H1 (cell line): ENCODE results near the gene NT5M.

Experiments used
- BCL11A ChIP-seq, 2 experiments: IDR thresholded peaks; one replicate each; pipeline ENCODE4 v1.6.1; 2011; ENCODE audit warnings: low read depth in 2 of 2, low read length in 2 of 2, mild to moderate bottlenecking in 2 of 2
- BRCA1 ChIP-seq: IDR thresholded peaks from 2 replicates; pipeline ENCODE4 v1.6.1; 2012; ENCODE audit warnings: low read depth, low read length, improper control_type of control experiment
- CEBPB ChIP-seq: IDR thresholded peaks from 2 replicates; pipeline ENCODE4 v1.6.1; 2012; ENCODE audit warnings: low read depth, low read length
- EP300 ChIP-seq, 2 experiments: IDR thresholded peaks; 1 replicate in 1 of 2; 2 replicates in 1 of 2; pipeline ENCODE4 v1.6.1; 2011 to 2012; ENCODE audit warnings: low read depth in 2 of 2, low read length in 2 of 2, mild to moderate bottlenecking in 2 of 2, borderline replicate concordance in 1 of 2, inconsistent platforms in 1 of 2, moderate library complexity in 1 of 2
- POLR2A ChIP-seq, 2 experiments: IDR thresholded peaks; 1 replicate in 1 of 2; 2 replicates in 1 of 2; pipeline ENCODE4 v1.6.1; 2011; ENCODE audit warnings: low read depth in 2 of 2, low read length in 2 of 2, mild to moderate bottlenecking in 2 of 2; ENCODE audit errors: control extremely low read depth in 1 of 2
- POU5F1 ChIP-seq: IDR thresholded peaks from 2 replicates; pipeline ENCODE4 v1.6.1; 2011; ENCODE audit warnings: low read depth, mild to moderate bottlenecking, low read length, moderate library complexity
- SUZ12 ChIP-seq: fragments of 200-600 bp; sonication (generic); IDR thresholded peaks from 2 replicates; pipeline ENCODE4 v1.6.1; 2012; ENCODE audit warnings: mild to moderate bottlenecking, inconsistent platforms, low read length, moderate library complexity, mixed read lengths
- TAF1 ChIP-seq: IDR thresholded peaks from 2 replicates; pipeline ENCODE4 v1.6.1; 2011; ENCODE audit warnings: mild to moderate bottlenecking, low read depth, low read length
- TF ChIP-seq, protein P1 (sequence below), 3 experiments: IDR thresholded peaks; 1 replicate in 2 of 3; 2 replicates in 1 of 3; pipeline versions ENCODE4 v1.5.1 to v1.6.1; 2011; ENCODE audit warnings: low read length in 3 of 3, mild to moderate bottlenecking in 3 of 3, inconsistent platforms in 2 of 3, low read depth in 1 of 3, moderate library complexity in 1 of 3; ENCODE audit not compliant: insufficient read depth in 1 of 3; ENCODE audit errors: control extremely low read depth in 1 of 3

DNA sequence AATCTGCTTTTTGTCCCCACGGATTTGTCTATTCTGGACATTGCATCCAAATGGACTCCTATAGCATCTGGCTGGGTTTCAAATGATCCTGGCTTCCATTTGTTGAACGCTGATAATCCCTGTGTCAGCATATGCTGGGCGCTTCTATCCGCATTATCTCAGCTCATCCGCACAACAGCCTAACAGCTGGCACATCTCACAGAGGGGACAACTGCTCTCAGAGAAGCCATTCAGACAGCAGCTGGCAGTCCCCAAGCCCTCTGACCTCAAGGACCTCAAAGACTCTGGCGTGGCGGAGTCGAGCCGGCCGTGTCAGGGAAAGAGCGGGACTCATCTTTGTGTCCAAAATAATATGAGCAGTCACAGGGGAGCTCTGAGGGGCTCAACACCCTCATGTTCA, 82.3 kb downstream of the NT5M start:
- TF ChIP-seq, protein P1, sequence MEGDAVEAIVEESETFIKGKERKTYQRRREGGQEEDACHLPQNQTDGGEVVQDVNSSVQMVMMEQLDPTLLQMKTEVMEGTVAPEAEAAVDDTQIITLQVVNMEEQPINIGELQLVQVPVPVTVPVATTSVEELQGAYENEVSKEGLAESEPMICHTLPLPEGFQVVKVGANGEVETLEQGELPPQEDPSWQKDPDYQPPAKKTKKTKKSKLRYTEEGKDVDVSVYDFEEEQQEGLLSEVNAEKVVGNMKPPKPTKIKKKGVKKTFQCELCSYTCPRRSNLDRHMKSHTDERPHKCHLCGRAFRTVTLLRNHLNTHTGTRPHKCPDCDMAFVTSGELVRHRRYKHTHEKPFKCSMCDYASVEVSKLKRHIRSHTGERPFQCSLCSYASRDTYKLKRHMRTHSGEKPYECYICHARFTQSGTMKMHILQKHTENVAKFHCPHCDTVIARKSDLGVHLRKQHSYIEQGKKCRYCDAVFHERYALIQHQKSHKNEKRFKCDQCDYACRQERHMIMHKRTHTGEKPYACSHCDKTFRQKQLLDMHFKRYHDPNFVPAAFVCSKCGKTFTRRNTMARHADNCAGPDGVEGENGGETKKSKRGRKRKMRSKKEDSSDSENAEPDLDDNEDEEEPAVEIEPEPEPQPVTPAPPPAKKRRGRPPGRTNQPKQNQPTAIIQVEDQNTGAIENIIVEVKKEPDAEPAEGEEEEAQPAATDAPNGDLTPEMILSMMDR (IDR thresholded peaks at IDR 0.05; ENCODE audit: control extremely low read depth in 1 of 3, insufficient read depth in 1 of 3, low read depth in 1 of 3, low read length in 3 of 3) = no peak
- no peak for TF ChIP-seq EP300 (IDR thresholded peaks at IDR 0.05; ENCODE audit: borderline replicate concordance in 1 of 2, low read depth in 2 of 2, low read length in 2 of 2)
- TF ChIP-seq SUZ12 = no peak
- TF ChIP-seq BRCA1 = no peak
- TF ChIP-seq BCL11A (IDR thresholded peaks at IDR 0.05; ENCODE audit: low read depth in 2 of 2, low read length in 2 of 2) = no peak
- TF ChIP-seq POLR2A (IDR thresholded peaks at IDR 0.05; ENCODE audit: control extremely low read depth in 1 of 2, low read depth in 2 of 2, low read length in 2 of 2) = no peak
- no peak for TF ChIP-seq TAF1
- no peak for TF ChIP-seq CEBPB
- no peak for TF ChIP-seq POU5F1
